Measurements from ENCODE around the gene OR52E1. TPM values are rescaled to one million over a fixed set of nuclear protein-coding genes. Genes with fewer than 3 reads are reported as not detected.

OR52E1 gene
- total RNA-seq, 1 experiment from 2014 or later = not detected

DNA sequence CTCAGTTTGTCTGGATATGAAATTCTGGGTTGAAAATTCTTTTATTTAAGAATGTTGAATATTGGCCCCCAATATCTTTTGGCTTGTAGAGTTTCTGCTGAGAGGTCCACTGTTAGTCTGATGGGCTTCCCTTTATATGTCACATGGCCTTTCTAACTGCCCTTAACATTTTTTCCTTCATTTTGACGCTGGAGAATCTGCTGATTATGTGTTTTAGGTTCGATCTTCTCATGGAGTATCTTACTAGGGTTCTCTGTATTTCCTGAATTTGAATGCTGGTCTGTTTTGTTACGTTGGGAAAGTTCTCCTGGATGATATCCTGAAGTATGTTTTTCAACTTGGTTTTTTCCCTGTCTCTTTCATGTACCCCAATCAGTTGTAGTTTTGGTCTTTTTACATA lies 46.0 kb downstream of the OR52E1 start:
- no peak for DNase-seq (ENCODE audit: low read depth)

DNA sequence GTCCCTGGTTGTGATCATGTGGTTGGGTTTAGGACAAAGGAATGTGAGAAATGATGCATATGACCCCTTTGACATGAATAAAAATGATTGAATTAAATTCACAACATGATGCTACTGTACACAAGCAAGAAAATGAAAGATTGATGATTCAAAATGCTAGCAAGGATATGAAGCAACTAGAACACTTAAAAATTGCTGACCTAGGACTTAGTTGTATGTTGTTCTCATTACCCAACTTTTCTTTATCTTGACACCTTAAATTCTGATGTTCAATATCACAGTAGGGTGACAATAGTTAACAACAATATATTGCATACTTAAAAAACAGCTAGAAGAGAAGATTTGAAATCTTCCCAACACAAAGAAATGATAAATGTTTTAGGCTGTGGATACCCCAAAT lies 48.2 kb downstream of the OR52E1 start:
- no peak for DNase-seq (ENCODE audit: low read depth)

DNA sequence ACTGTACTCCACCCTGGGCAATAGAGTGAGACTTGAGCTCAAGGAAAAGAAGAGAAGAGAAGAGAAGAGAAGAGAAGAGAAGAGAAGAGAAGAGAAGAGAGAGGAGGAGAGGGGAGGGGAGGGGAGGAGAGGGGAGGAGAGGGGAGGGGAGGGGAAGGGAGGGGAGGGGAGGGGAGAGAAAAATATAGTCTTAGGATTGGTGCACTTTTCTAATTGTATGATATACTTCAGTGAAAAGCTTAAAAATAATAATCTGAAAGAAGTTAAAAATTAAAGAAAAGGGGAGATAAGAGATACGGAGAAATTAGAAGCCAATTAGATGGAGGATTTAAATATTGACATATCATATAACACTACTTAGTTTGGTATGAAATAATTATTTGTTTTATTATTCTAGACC lies 49.5 kb downstream of the OR52E1 start:
- no peak for DNase-seq (ENCODE audit: low read depth)

Other genes with a start within 250 kb of the OR52E1 start
- gene OR51F2, start 248.3 kb upstream of the OR52E1 start, total RNA-seq (2014; rRNA removed) = not detected in 2 replicates
- gene OR51S1, start 220.4 kb upstream of the OR52E1 start, total RNA-seq (2014; rRNA removed) = not detected in 2 replicates
- gene OR51T1, start 187.7 kb upstream of the OR52E1 start, total RNA-seq (2014; rRNA removed) = not detected in 2 replicates
- not detected in 2 replicates for gene OR51A7, start 165.8 kb upstream of the OR52E1 start, total RNA-seq (2014; rRNA removed)
- gene OR51G2, start 150.2 kb upstream of the OR52E1 start, total RNA-seq (2014; rRNA removed) = not detected in 2 replicates
- not detected in 2 replicates for gene OR51G1, start 145.2 kb upstream of the OR52E1 start, total RNA-seq (2014; rRNA removed)
- gene OR51A4, start 122.0 kb upstream of the OR52E1 start, total RNA-seq (2014; rRNA removed) = not detected in 2 replicates
- not detected in 2 replicates for gene OR51A2, start 113.9 kb upstream of the OR52E1 start, total RNA-seq (2014; rRNA removed)
- gene OR51L1, start 74.7 kb upstream of the OR52E1 start, total RNA-seq (2014; rRNA removed) = not detected in 2 replicates
- gene OR52J3, start 23.0 kb upstream of the OR52E1 start, total RNA-seq (2014; rRNA removed) = not detected in 2 replicates
- not detected in 2 replicates for gene OR52E2, start 9.9 kb upstream of the OR52E1 start, total RNA-seq (2014; rRNA removed)
- gene OR52A5, start 68.8 kb downstream of the OR52E1 start, total RNA-seq (2014; rRNA removed) = not detected in 2 replicates
- not detected in 2 replicates for gene OR52A1, start 85.2 kb downstream of the OR52E1 start, total RNA-seq (2014; rRNA removed)
- not detected in 2 replicates for gene OR51V1, start 131.1 kb downstream of the OR52E1 start, total RNA-seq (2014; rRNA removed)
- gene HBB, start 157.5 kb downstream of the OR52E1 start, total RNA-seq (2014; rRNA removed) = not detected in 2 replicates
- gene HBD, start 164.9 kb downstream of the OR52E1 start, total RNA-seq (2014; rRNA removed) = not detected in 2 replicates
- gene HBG1, start 180.3 kb downstream of the OR52E1 start, total RNA-seq (2014; rRNA removed) = not detected in 2 replicates
- gene HBG2, start 185.2 kb downstream of the OR52E1 start, total RNA-seq (2014; rRNA removed) = not detected in 2 replicates
- not detected in 2 replicates for gene HBE1, start 200.4 kb downstream of the OR52E1 start, total RNA-seq (2014; rRNA removed)
- not detected in 2 replicates for gene OR51B4, start 232.4 kb downstream of the OR52E1 start, total RNA-seq (2014; rRNA removed)

Measured in LHCN-M2 (cell line).